Ascending aorta (tissue), 2 donors: ENCODE data around the gene CACNA1H. TPM values are rescaled to one million over a fixed set of nuclear protein-coding genes. Genes with fewer than 3 reads are reported as not detected.

ENCODE experiments used
- DNase-seq, 2 donors: peaks; one replicate each; pipeline ENCODE4 v3.0.0-alpha.2; 2019; ENCODE audit warnings: low spot score in 2 of 2
- H3K27ac ChIP-seq, 2 donors: fragments of 200-600 bp; sonication (generic); one replicate each; pipeline ENCODE4 v1.5.1; 2016 to 2017; ENCODE audit warnings: mild to moderate bottlenecking in 1 of 2
- H3K27me3 ChIP-seq: fragments of 200-600 bp; sonication (generic); one replicate; pipeline ENCODE4 v1.5.1; 2017
- H3K36me3 ChIP-seq, 2 donors: fragments of 200-600 bp; sonication (generic); one replicate each; pipeline ENCODE4 v1.5.1; 2016
- H3K4me1 ChIP-seq, 2 donors: fragments of 200-600 bp; sonication (generic); one replicate each; pipeline ENCODE4 v1.5.1; 2016 to 2017; ENCODE audit warnings: mild to moderate bottlenecking in 1 of 2
- H3K4me3 ChIP-seq, 2 donors: fragments of 200-600 bp; sonication (generic); one replicate each; pipeline ENCODE4 v1.5.1; 2016 to 2017; ENCODE audit warnings: mild to moderate bottlenecking in 1 of 2
- H3K9me3 ChIP-seq, 2 donors: fragments of 200-600 bp; sonication (generic); one replicate each; pipeline ENCODE4 v1.5.1; 2016
- intact Hi-C: fragments of 100-400 bp; cut with DNase I; formaldehyde crosslinking; loops from one replicate; pipeline ENCODE4 v1.15.1; 2023
- total RNA-seq: library from RNA; depleted of rRNA; stranded (reverse); fragments of >200 nt; gene quantifications from one replicate; pipeline ENCODE4 v1.1.0, GENCODE V29; 2016
- TF ChIP-seq, protein P1 (sequence below), 3 experiments: fragments of 200-600 bp in 2 of 3; fragments of 450-650 bp in 1 of 3; sonication (generic) in 2 of 3; IDR thresholded peaks; one replicate each; pipeline ENCODE4 v1.5.1; 2016 to 2019; ENCODE audit warnings: antibody characterized with exemption in 3 of 3, mild to moderate bottlenecking in 1 of 3, moderate library complexity in 1 of 3

The CACNA1H gene
- total RNA-seq, 1 donor from 2014 or later: 57.5 TPM

DNA sequence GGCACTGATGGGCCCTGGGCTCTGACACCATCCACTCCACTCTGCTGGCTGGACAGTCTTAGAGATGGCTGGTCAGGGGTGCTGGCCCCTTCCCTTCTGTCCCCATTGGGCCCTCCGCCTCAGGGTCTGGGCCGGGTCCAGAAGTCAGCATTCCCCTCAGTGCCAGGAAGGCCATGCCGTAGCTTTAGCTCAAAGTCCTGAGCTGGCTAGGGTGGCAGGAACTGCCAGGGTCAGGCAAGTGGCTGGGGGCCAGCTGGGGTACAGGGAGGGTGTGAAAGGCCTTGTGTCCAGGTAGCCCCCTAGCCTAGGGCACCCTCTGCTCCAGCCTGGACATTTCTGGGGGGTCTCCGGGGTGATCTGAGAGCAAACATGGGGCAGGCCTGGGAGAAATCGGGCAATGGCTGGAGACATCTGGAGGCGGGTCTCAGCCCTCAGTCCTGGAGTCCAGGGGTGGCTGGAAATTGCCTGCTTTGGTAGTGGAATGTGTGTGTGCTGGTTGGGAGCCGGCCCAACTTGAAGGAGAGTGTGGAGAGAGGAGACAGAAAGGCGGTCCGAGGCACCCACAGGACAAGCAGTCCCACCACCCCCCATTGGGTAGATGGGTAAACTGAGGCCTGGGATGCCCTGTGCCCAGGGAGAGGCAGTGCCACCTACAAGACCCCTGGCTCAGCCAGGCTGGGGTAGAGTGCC lies 39.6 kb downstream of the CACNA1H start:
- no peak overlapping the region for H3K4me3 ChIP-seq
- no peak for DNase-seq
- no peaks in the 10 kb centered on the region for H3K4me1 ChIP-seq
- H3K27ac ChIP-seq: no peak overlapping the region
- intact Hi-C loops: no loop called here
- no peaks in the 10 kb centered on the region for H3K27me3 ChIP-seq
- H3K36me3 ChIP-seq: no peaks in the 10 kb centered on the region
- TF ChIP-seq, protein P1, sequence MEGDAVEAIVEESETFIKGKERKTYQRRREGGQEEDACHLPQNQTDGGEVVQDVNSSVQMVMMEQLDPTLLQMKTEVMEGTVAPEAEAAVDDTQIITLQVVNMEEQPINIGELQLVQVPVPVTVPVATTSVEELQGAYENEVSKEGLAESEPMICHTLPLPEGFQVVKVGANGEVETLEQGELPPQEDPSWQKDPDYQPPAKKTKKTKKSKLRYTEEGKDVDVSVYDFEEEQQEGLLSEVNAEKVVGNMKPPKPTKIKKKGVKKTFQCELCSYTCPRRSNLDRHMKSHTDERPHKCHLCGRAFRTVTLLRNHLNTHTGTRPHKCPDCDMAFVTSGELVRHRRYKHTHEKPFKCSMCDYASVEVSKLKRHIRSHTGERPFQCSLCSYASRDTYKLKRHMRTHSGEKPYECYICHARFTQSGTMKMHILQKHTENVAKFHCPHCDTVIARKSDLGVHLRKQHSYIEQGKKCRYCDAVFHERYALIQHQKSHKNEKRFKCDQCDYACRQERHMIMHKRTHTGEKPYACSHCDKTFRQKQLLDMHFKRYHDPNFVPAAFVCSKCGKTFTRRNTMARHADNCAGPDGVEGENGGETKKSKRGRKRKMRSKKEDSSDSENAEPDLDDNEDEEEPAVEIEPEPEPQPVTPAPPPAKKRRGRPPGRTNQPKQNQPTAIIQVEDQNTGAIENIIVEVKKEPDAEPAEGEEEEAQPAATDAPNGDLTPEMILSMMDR (IDR thresholded peaks at IDR 0.05): no peak
- no peaks in the 10 kb centered on the region for H3K9me3 ChIP-seq

DNA sequence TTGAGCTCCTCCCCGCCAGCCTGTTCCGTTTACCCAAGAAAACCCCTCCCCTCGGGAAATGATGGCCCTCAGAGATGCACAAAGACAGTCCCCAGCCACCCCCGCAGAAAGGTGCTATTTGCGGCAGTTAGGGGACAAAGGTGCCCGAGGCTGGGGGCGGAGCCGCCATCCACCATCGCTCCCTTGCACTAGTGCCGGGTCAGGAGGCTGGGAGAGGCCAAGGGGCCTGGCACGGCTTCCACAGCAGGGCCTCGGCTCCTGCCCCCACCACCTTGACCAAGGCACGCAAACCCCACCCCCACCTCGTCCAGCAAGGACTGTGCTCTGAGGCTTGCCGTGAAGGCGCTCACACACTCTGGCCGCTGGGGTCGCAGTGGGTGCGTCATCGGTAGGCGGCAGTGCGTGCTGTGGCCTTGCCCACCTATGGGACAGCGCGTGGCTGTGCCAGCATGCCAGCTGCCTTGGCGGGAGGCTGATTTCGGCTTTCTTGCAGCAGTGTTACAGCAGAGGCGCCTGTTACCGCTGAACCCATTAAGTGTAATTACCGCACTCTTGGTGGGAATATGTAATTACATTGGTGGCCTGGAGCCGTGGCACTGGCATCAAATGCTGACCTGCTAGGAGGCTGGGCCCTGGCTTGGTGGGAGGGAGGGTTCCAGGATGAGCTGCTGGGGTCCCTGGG lies 40.4 kb downstream of the CACNA1H start:
- TF ChIP-seq, protein P1 (IDR thresholded peaks at IDR 0.05): no peak

DNA sequence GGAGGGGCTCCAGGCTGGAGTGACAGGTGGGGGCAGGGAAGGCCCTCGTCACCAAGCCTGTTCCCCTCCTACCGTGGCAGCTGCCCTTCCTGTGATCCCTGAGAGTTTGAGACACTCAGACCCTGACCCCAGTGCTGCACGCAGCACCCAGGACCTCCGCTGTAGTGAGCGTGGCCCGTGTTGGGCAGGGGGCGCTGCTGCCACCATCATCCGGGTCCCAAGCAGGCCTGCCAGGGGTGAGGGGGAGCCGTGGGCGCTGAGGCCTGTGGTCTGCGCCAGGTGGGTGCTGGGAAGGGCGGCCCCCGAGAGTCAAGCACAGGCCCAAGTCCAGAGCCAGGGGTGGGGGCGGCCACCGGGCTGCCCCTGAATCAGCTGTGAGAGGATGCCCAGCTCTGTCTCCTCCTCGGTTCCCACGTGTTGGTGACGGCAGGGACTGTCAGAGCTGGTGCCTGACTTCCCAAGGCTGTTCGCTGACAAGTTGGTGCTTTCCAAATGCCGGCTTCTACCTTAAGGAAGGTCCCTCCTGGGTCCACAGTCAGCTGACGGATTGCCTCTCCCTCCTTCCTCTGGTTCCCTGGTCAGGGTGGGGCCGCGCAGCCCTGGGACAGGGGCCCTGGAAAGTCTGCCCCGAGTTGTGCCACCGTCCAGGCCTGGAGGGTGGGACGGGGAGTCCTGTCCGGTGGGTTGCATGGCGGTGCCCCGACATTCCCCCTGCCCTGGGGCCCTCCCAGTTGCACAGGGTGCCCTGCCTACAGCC lies 41.1 kb downstream of the CACNA1H start:
- no peak overlapping the region for H3K27ac ChIP-seq
- TF ChIP-seq, protein P1 (IDR thresholded peaks at IDR 0.05): no peak
- intact Hi-C loops: loop anchor here (1.0 to 2.0 kb wide), 2 partner anchors 88 to 139 kb away; no protein-coding TSS in a partner anchor
- no peaks in the 10 kb centered on the region for H3K9me3 ChIP-seq
- DNase-seq: no peak
- no peaks in the 10 kb centered on the region for H3K27me3 ChIP-seq
- no peak overlapping the region for H3K4me3 ChIP-seq
- no peaks in the 10 kb centered on the region for H3K36me3 ChIP-seq
- no peaks in the 10 kb centered on the region for H3K4me1 ChIP-seq

More for the DNA sequence above, 40.4 kb downstream of the CACNA1H start:
- no peaks in the 10 kb centered on the region for H3K27me3 ChIP-seq
- DNase-seq: no peak
- intact Hi-C loops: no loop called here
- no peaks in the 10 kb centered on the region for H3K36me3 ChIP-seq
- H3K4me1 ChIP-seq: no peaks in the 10 kb centered on the region
- H3K27ac ChIP-seq: no peak overlapping the region
- H3K9me3 ChIP-seq: no peaks in the 10 kb centered on the region
- H3K4me3 ChIP-seq: no peak overlapping the region

DNA sequence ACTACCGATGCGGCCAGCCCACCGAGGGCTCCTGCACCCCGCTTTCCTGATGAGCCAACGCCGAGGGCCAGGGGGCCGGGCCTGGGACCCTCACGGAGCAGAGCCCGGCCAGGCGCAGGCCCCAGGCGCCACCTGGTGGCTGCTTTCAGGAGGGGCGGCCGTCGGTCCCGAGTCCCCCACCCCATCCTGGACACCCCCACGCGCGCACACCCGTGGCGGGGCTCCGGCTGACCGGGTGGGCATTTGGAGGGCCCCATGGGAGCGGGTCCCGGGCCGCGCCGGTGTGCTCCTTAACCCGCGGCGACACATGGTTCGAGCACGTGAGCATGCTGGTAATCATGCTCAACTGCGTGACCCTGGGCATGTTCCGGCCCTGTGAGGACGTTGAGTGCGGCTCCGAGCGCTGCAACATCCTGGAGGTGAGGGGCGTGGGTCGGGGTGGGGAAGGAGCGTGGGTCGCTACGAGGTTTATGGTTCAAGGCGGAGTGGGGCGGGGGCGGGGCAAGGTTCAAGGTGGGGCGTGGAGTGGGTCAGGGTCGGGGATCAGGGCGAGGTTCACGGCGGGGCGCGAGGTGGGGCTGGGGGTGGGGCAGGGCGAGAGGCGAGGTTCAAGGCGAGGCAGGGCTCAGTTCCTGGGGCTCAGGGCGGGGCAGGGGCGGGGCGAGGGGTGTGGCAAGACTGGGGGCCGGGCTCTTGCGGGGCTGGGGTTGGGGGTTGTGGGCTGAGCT lies 41.9 kb downstream of the CACNA1H start:
- no peaks in the 10 kb centered on the region for H3K36me3 ChIP-seq
- H3K27me3 ChIP-seq: no peaks in the 10 kb centered on the region
- no peak for DNase-seq
- TF ChIP-seq, protein P1 (IDR thresholded peaks at IDR 0.05): peak; percentile 91 to 97 (median 93)
- no peak overlapping the region for H3K27ac ChIP-seq
- no peaks in the 10 kb centered on the region for H3K4me1 ChIP-seq
- no peak overlapping the region for H3K4me3 ChIP-seq
- intact Hi-C loops: loop anchor here (1.0 to 2.0 kb wide), 2 partner anchors 89 to 140 kb away; no protein-coding TSS in a partner anchor
- H3K9me3 ChIP-seq: no peaks in the 10 kb centered on the region

DNA sequence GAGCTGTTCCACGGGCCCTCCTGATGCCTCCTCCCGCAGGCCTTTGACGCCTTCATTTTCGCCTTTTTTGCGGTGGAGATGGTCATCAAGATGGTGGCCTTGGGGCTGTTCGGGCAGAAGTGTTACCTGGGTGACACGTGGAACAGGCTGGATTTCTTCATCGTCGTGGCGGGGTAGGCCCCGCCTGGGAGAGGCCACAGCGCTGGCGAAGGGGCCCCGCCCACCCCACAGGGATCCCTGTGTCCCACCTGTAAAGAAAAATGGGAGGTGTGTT lies 42.4 kb downstream of the CACNA1H start:
- intact Hi-C loops: loop anchor here (2.0 kb wide), 1 partner anchor 141 kb away; no protein-coding TSS in a partner anchor
- no peak for DNase-seq
- H3K27ac ChIP-seq: no peak overlapping the region
- H3K4me3 ChIP-seq: no peak overlapping the region
- no peaks in the 10 kb centered on the region for H3K36me3 ChIP-seq
- TF ChIP-seq, protein P1 (IDR thresholded peaks at IDR 0.05): no peak
- H3K27me3 ChIP-seq: no peaks in the 10 kb centered on the region
- no peaks in the 10 kb centered on the region for H3K9me3 ChIP-seq
- H3K4me1 ChIP-seq: no peaks in the 10 kb centered on the region
